ENCODE results near the gene CRACDL.

Gene CRACDL

DNA sequence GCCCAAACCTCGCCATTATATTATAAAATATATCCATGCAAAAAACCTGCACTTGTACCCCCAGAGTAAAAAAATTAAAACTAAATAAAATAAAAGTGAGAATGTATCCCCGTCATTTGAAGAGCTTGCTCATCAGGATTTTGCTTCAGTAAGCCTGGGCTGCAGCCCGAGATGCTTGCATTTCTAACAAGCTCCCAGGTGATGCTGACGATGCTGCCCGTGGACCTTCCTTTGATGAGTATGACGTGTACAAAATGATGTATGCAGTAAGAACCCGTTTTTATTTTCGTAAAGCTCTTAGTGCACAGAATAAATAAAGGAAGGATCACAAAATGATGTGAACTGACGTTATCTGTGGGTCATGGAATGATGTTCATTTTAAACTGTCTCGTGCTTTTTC, 63.5 kb downstream of the CRACDL start:
- H3K4me3 ChIP-seq (ENCODE audit: low read depth, low read length) = no peak overlapping the region
- no peaks in the 10 kb centered on the region for H3K9me3 ChIP-seq
- TF ChIP-seq, protein P1, sequence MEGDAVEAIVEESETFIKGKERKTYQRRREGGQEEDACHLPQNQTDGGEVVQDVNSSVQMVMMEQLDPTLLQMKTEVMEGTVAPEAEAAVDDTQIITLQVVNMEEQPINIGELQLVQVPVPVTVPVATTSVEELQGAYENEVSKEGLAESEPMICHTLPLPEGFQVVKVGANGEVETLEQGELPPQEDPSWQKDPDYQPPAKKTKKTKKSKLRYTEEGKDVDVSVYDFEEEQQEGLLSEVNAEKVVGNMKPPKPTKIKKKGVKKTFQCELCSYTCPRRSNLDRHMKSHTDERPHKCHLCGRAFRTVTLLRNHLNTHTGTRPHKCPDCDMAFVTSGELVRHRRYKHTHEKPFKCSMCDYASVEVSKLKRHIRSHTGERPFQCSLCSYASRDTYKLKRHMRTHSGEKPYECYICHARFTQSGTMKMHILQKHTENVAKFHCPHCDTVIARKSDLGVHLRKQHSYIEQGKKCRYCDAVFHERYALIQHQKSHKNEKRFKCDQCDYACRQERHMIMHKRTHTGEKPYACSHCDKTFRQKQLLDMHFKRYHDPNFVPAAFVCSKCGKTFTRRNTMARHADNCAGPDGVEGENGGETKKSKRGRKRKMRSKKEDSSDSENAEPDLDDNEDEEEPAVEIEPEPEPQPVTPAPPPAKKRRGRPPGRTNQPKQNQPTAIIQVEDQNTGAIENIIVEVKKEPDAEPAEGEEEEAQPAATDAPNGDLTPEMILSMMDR (IDR thresholded peaks at IDR 0.05; ENCODE audit: low read depth, low read length) = no peak
- no peak for DNase-seq
- H3K4me1 ChIP-seq = no peaks in the 10 kb centered on the region
- H3K36me3 ChIP-seq = no peaks in the 10 kb centered on the region
- H3K27me3 ChIP-seq = no peaks in the 10 kb centered on the region

DNA sequence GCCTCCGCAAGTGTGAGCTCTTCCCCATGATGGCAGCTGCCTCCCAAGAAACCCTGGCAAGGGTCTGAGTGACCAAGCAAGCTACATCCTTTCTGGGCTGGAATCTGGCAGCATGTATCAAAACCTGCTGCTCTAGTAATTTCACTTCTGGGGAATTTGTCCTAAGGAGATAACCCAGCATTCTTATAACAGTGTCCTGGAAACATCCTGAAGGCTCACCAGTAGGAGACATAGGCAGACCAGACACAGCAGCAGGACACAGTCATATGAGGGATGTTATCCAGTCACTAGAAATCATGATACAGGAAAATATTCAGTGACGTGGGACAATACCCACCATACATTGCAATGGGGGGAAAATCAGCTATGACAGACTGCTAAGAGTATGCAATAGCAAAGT, 64.5 kb downstream of the CRACDL start:
- H3K36me3 ChIP-seq = no peaks in the 10 kb centered on the region
- H3K9me3 ChIP-seq = no peaks in the 10 kb centered on the region
- H3K27me3 ChIP-seq = no peaks in the 10 kb centered on the region
- H3K4me3 ChIP-seq (ENCODE audit: low read depth, low read length) = no peak overlapping the region
- TF ChIP-seq, protein P1 (IDR thresholded peaks at IDR 0.05; ENCODE audit: low read depth, low read length) = no peak
- no peaks in the 10 kb centered on the region for H3K4me1 ChIP-seq
- DNase-seq = no peak

DNA sequence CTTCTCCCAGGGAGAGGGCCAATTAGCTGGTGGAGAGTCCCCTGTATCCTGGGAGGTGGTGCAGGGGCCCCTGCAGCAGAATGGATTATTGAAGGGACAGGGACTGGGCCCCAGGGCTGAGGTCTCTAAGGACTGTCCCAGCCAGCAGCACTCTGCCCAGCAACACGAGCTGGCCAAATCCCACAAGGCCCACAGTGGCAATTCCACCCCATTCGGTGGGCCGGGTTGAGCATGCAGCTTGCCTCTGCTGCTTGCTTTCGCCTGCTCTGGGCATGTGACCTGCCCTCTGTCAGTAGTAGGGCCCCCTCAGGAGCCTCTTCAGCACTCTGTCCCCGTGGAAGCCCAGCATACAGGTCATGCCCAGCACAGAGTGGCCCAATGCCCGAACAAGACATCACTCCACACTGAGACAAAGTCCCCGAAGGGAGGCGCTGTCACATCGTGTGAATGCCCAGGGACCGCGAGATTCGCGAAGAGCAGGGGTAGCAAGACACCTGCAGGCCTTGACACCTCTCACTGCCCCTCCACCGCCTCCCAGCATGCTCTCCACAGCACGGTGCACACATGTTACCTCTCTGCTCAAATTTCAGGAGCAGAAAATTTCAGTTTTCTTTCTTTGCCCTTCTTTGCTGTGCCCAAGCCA, 65.4 kb downstream of the CRACDL start:
- no peak for DNase-seq
- H3K9me3 ChIP-seq = no peaks in the 10 kb centered on the region
- no peaks in the 10 kb centered on the region for H3K27me3 ChIP-seq
- no peaks in the 10 kb centered on the region for H3K36me3 ChIP-seq
- H3K4me1 ChIP-seq = no peaks in the 10 kb centered on the region
- TF ChIP-seq, protein P1 (IDR thresholded peaks at IDR 0.05; ENCODE audit: low read depth, low read length) = no peak
- H3K4me3 ChIP-seq (ENCODE audit: low read depth, low read length) = no peak overlapping the region

DNA sequence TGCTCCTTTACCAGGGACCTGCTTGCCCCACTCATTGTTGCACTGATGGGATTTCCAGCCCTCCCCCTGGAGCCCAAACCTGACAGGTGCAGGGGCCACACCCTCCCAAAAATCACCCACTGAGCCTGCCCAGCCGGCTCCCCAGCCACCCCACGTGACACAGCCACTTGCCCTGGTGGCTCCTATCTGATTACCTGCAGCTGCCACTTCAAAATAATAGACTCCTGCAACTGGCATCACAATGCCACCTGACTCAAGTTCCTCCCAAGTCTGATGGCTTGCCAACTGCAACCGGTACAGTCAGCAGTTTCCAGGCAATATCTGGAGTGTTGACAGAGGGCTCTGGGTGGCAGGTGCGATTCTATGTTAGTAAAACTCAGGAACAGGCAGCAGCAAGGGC, 66.2 kb downstream of the CRACDL start:
- TF ChIP-seq, protein P1 (IDR thresholded peaks at IDR 0.05; ENCODE audit: low read depth, low read length) = no peak
- H3K27me3 ChIP-seq = no peaks in the 10 kb centered on the region
- H3K4me3 ChIP-seq (ENCODE audit: low read depth, low read length) = no peak overlapping the region
- H3K9me3 ChIP-seq = no peaks in the 10 kb centered on the region
- no peaks in the 10 kb centered on the region for H3K4me1 ChIP-seq
- H3K36me3 ChIP-seq = no peaks in the 10 kb centered on the region
- DNase-seq = no peak

DNA sequence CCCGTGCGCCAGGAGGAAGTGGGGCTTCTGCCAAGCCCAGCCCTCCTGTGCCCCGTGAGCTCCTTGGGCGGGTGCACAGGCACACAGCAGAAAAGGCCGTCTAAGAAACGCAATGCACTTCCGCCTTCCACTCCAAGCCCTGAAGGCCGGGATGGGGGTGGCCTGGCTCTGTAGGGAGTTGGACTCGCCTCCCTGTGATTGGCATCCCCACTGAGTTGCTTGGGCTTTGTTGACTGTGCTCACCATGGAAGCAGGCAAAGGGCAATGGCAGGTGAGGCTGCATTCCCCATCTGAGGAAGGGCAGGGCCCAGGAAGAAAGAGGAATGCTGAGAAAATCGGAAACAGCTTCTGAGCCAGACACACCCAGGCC, 66.8 kb downstream of the CRACDL start:
- no peaks in the 10 kb centered on the region for H3K36me3 ChIP-seq
- no peaks in the 10 kb centered on the region for H3K4me1 ChIP-seq
- no peaks in the 10 kb centered on the region for H3K27me3 ChIP-seq
- no peak overlapping the region for H3K4me3 ChIP-seq (ENCODE audit: low read depth, low read length)
- H3K9me3 ChIP-seq = no peaks in the 10 kb centered on the region
- DNase-seq = no peak
- TF ChIP-seq, protein P1 (IDR thresholded peaks at IDR 0.05; ENCODE audit: low read depth, low read length) = no peak

DNA sequence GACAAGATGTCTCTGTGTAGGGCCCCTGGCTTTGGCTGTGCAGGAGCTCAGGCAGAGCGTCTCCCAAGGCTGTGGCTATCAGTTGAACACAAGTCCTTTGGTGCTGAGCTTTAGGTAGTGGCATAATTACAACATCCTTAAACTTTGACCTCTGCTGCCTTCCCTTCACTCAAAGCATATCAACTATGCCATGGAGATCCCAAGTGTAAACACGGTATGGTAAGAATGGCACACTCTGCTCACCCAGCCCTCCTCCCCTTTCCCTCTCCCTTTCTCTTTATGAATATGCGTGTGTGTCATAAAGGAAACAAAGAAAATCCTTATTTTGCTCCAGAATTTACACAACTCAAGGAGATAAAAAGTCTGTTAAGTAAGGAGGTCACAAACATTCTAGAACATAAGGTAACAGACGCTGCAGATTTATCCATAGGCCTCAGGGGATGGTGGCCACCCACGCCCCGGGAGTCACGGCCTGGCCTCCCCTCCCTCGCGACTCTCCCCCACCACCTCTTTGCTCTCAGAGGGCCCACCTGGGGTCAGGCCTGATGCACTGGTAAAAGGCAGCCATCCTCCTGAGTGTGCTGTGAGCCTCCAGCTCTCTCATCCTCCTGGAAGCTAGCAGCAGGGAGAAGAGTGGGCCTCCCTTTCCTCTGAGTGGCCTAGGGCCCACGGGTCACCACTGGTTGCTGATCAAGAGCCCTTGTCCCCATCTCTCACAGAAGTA, 67.3 kb downstream of the CRACDL start:
- H3K27me3 ChIP-seq = no peaks in the 10 kb centered on the region
- no peaks in the 10 kb centered on the region for H3K9me3 ChIP-seq
- no peak overlapping the region for H3K4me3 ChIP-seq (ENCODE audit: low read depth, low read length)
- TF ChIP-seq, protein P1 (IDR thresholded peaks at IDR 0.05; ENCODE audit: low read depth, low read length) = no peak
- H3K4me1 ChIP-seq = no peaks in the 10 kb centered on the region
- H3K36me3 ChIP-seq = no peaks in the 10 kb centered on the region
- DNase-seq = no peak

All from BE2C (cell line).